ENCODE data around the gene NCAPG2. TPM values are rescaled to one million over a fixed set of nuclear protein-coding genes. Genes with fewer than 3 reads are reported as not detected.

NCAPG2 gene
- total and polyA plus RNA-seq, 2 experiments from 2014 or later, result 10.8 to 14.0 TPM

DNA sequence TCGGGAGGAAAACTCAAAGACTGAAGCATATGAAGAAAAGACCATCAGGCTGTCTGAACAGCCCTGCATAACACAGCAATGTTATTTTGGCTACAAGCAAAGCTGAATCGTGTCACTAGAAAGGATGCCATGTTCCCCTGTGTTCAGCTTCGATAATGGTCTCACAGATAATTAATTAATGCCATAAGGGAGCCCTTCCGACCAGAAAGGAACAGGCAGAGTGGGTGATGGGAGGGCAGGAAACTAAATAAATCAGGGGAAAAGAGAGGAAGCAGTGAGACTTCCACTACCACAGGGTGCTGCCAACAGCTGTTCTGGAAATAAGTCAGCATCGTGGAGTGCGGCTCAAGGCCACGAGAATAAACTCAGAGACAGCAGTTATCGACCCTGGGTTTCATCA lies 120.2 kb downstream of the NCAPG2 start:
- Histone ChIP-seq H3K4me1 (ENCODE audit: low read depth) (no peaks in the 10 kb centered on the region), H3K27me3 (peaks cover 63% of the 10 kb centered on the region), H3K36me3 (no peaks in the 10 kb centered on the region), H3K4me3 (no peak overlapping the region), H3K9me3 (ENCODE audit: low read depth) (no peaks in the 10 kb centered on the region), H3K27ac (no peak overlapping the region)
- DNase-seq (ENCODE audit: low read depth in 1 of 2, low spot score in 1 of 2), result no peak
- TF ChIP-seq, protein P1, sequence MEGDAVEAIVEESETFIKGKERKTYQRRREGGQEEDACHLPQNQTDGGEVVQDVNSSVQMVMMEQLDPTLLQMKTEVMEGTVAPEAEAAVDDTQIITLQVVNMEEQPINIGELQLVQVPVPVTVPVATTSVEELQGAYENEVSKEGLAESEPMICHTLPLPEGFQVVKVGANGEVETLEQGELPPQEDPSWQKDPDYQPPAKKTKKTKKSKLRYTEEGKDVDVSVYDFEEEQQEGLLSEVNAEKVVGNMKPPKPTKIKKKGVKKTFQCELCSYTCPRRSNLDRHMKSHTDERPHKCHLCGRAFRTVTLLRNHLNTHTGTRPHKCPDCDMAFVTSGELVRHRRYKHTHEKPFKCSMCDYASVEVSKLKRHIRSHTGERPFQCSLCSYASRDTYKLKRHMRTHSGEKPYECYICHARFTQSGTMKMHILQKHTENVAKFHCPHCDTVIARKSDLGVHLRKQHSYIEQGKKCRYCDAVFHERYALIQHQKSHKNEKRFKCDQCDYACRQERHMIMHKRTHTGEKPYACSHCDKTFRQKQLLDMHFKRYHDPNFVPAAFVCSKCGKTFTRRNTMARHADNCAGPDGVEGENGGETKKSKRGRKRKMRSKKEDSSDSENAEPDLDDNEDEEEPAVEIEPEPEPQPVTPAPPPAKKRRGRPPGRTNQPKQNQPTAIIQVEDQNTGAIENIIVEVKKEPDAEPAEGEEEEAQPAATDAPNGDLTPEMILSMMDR (IDR thresholded peaks at IDR 0.05; ENCODE audit: low read depth, low read length), result no peak

DNA sequence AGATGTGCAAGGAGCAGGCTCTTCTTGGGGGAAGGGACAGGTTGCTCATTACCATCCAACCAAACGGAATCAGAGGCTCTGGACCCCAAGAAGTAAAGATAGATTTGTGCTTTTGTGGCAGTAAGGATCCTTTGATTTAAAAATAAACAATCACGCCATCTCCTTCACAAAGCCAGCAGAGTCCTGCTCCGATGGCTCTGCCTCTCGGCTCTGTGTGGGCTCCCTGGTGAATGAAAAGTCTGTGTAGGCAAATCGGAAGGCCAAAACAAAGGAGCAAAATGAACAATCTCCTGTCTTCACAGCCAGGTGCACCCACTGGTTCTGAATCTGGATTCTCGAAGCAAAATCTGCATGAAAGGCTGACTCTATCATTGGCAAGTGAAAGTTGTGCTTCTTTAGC lies 120.8 kb downstream of the NCAPG2 start:
- Histone ChIP-seq H3K36me3 (no peaks in the 10 kb centered on the region), H3K27me3 (peaks cover 57% of the 10 kb centered on the region), H3K4me1 (ENCODE audit: low read depth) (no peaks in the 10 kb centered on the region), H3K27ac (no peak overlapping the region), H3K9me3 (ENCODE audit: low read depth) (no peaks in the 10 kb centered on the region), H3K4me3 (no peak overlapping the region)
- DNase-seq (ENCODE audit: low read depth in 1 of 2, low spot score in 1 of 2), result no peak
- TF ChIP-seq, protein P1 (IDR thresholded peaks at IDR 0.05; ENCODE audit: low read depth, low read length), result no peak

DNA sequence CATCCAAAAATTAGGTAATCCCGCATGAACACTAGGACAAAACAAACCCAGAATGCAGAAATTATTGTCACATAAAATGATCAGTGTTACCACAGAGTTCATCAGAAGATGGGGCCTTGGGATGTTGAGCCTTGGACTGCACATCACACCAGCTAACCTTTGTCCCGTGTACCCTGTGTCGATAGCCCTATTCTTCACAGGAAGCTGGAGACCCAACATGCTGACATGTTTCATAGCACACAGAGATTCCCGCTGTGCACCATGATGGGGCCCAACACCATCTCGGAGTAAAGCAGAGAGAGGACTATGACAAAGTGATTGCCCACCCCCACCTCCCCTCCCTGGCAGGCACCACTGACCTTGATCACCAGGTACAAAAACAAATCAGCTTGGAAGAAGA lies 121.5 kb downstream of the NCAPG2 start:
- H3K36me3 ChIP-seq, result no peaks in the 10 kb centered on the region
- no peak overlapping the region for H3K4me3 ChIP-seq
- H3K4me1 ChIP-seq (ENCODE audit: low read depth), result no peaks in the 10 kb centered on the region
- DNase-seq (ENCODE audit: low read depth in 1 of 2, low spot score in 1 of 2), result no peak
- peaks cover 50% of the 10 kb centered on the region for H3K27me3 ChIP-seq
- H3K27ac ChIP-seq, result no peak overlapping the region
- TF ChIP-seq, protein P1 (IDR thresholded peaks at IDR 0.05; ENCODE audit: low read depth, low read length), result no peak
- no peaks in the 10 kb centered on the region for H3K9me3 ChIP-seq (ENCODE audit: low read depth)

DNA sequence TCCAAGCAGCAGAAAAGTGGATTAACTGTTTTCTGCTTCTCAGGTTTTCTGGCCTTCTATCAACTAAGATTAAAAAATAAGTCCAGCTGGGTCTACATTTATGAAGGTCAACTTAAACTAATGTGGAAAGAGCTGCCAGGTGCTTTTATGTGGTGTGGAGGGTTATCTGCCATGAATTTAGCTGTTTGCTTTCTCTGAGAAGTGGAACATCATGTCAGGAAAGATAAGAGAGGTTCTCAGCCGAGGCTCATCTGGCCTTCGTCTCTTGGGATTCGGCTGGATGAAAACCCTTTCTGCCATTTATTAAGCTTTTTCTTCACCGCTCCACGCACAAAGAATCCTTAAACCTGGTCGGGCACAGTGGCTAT lies 122.5 kb downstream of the NCAPG2 start:
- TF ChIP-seq, protein P1 (IDR thresholded peaks at IDR 0.05; ENCODE audit: low read depth, low read length), result no peak
- H3K9me3 ChIP-seq (ENCODE audit: low read depth), result no peaks in the 10 kb centered on the region
- no peak for DNase-seq (ENCODE audit: low read depth in 1 of 2, low spot score in 1 of 2)

DNA sequence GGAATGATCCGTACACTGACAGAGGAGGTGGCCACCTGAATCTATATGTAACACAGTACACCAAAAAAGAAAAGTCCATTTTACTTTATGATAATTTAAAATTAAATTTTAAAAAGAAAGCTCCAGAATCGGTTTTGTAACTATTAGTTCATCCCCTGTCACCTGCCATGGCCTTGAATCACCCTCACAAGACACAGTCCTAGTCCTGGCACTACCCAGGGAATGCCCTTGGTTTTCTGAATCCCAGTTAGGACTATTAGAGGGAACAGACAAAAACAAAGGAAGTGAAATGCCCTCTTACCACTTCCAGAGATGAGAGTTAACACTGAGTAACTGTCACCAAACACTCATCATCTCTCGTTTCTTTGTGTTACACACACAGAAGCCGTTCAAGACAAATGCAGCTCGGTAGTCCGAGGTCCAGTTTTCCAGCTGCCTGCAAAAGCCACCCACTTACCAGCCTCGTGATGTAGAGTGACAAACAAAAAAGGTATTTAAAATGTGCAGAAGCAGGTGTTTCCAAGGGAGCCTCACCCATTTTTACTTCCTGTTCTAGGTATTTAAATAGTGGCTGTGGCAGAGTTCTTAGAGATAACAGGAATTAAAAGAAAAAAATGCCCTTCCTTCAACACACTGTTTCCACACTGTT lies 123.0 kb downstream of the NCAPG2 start:
- Histone ChIP-seq H3K4me3 (no peak overlapping the region), H3K36me3 (no peaks in the 10 kb centered on the region), H3K27me3 (peaks cover 37% of the 10 kb centered on the region), H3K4me1 (ENCODE audit: low read depth) (no peaks in the 10 kb centered on the region), H3K9me3 (ENCODE audit: low read depth) (no peaks in the 10 kb centered on the region), H3K27ac (no peak overlapping the region)
- TF ChIP-seq, protein P1 (IDR thresholded peaks at IDR 0.05; ENCODE audit: low read depth, low read length), result no peak
- DNase-seq (ENCODE audit: low read depth in 1 of 2, low spot score in 1 of 2), result no peak

More for the DNA sequence above, 122.5 kb downstream of the NCAPG2 start:
- Histone ChIP-seq H3K4me1 (ENCODE audit: low read depth) (no peaks in the 10 kb centered on the region), H3K27me3 (peaks cover 42% of the 10 kb centered on the region), H3K36me3 (no peaks in the 10 kb centered on the region), H3K27ac (no peak overlapping the region), H3K4me3 (no peak overlapping the region)

Other genes starting within 250 kb of the NCAPG2 start
- gene PTPRN2, start 117.0 kb downstream of the NCAPG2 start, total RNA-seq, result 0.25 TPM in 1 of 2 replicates, not detected in the other
- gene PTPRN2, start 117.0 kb downstream of the NCAPG2 start, polyA plus RNA-seq, result 0.28 and 0.42 TPM in 2 replicates
- gene ESYT2, start 124.7 kb upstream of the NCAPG2 start, total RNA-seq, result 40.3 and 42.0 TPM in 2 replicates
- gene ESYT2, start 124.7 kb upstream of the NCAPG2 start, polyA plus RNA-seq, result 15.8 and 27.2 TPM in 2 replicates
- 13.1 and 22.4 TPM in 2 replicates for gene DYNC2I1, start 151.8 kb upstream of the NCAPG2 start, total RNA-seq
- gene DYNC2I1, start 151.8 kb upstream of the NCAPG2 start, polyA plus RNA-seq, result 36.9 and 42.4 TPM in 2 replicates

All from cardiac muscle cell (in vitro differentiated cells and primary cell).